Osteocyte (in vitro differentiated cells): ENCODE data around the gene RABEPK. TPM values are rescaled to one million over a fixed set of nuclear protein-coding genes. Genes with fewer than 3 reads are reported as not detected.
A peak's percentile ranks its signal among the peaks of the same experiment; 100 is the strongest.

ENCODE experiments used
- DNase-seq: peaks from one replicate; pipeline ENCODE4 v3.0.0; 2021; ENCODE audit warnings: mixed read lengths; ENCODE audit not compliant: unreplicated experiment; ENCODE audit errors: extremely low spot score
- H3K27ac Mint-ChIP-seq: one replicate; pipeline ENCODE4 v1.8.0; 2021; ENCODE audit warnings: mild to moderate bottlenecking, mixed read lengths; ENCODE audit not compliant: unreplicated experiment
- H3K27me3 Mint-ChIP-seq: one replicate; pipeline ENCODE4 v1.8.0; 2021; ENCODE audit warnings: mixed read lengths; ENCODE audit not compliant: unreplicated experiment
- H3K36me3 Mint-ChIP-seq: one replicate; pipeline ENCODE4 v1.8.0; 2021; ENCODE audit warnings: mixed read lengths; ENCODE audit not compliant: unreplicated experiment
- H3K4me1 Mint-ChIP-seq: one replicate; pipeline ENCODE4 v1.8.0; 2021; ENCODE audit warnings: mixed read lengths; ENCODE audit not compliant: unreplicated experiment
- H3K4me3 Mint-ChIP-seq: one replicate; pipeline ENCODE4 v1.8.0; 2021; ENCODE audit warnings: mild to moderate bottlenecking, moderate library complexity, mixed read lengths; ENCODE audit not compliant: unreplicated experiment
- H3K9me3 Mint-ChIP-seq: one replicate; pipeline ENCODE4 v1.8.0; 2021; ENCODE audit warnings: mixed read lengths; ENCODE audit not compliant: unreplicated experiment
- long read RNA-seq: library from polyadenylated mRNA; unstranded; transcript quantifications from one replicate; pipeline ENCODE4 v2.0.0, GENCODE V29; 2021
- total RNA-seq: library from RNA; stranded (reverse); gene quantifications from 2 replicates; pipeline ENCODE4 v1.2.1, GENCODE V29; 2021
- TF ChIP-seq, protein P1 (sequence below): fragments of 200-600 bp; sonication (generic); IDR thresholded peaks from 2 replicates; pipeline ENCODE4 v1.5.0; 2021; ENCODE audit warnings: antibody characterized with exemption, mild to moderate bottlenecking, moderate library complexity

The RABEPK gene, protein sequence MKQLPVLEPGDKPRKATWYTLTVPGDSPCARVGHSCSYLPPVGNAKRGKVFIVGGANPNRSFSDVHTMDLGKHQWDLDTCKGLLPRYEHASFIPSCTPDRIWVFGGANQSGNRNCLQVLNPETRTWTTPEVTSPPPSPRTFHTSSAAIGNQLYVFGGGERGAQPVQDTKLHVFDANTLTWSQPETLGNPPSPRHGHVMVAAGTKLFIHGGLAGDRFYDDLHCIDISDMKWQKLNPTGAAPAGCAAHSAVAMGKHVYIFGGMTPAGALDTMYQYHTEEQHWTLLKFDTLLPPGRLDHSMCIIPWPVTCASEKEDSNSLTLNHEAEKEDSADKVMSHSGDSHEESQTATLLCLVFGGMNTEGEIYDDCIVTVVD
- 20.2 and 20.7 TPM in 2 replicates for total RNA-seq
- long read RNA-seq, transcript RABEPK-204 (9 exons, 1,466 nt) = major isoform, 55 of 129 reads
- long read RNA-seq, transcript RABEPK-202 (8 exons, 1,504 nt) = minor isoform, 32 of 129 reads
- long read RNA-seq, partial matches to known transcripts = 11 of 129 reads
- long read RNA-seq, other reads (novel, unspliced or antisense) = 29 of 129 reads

DNA sequence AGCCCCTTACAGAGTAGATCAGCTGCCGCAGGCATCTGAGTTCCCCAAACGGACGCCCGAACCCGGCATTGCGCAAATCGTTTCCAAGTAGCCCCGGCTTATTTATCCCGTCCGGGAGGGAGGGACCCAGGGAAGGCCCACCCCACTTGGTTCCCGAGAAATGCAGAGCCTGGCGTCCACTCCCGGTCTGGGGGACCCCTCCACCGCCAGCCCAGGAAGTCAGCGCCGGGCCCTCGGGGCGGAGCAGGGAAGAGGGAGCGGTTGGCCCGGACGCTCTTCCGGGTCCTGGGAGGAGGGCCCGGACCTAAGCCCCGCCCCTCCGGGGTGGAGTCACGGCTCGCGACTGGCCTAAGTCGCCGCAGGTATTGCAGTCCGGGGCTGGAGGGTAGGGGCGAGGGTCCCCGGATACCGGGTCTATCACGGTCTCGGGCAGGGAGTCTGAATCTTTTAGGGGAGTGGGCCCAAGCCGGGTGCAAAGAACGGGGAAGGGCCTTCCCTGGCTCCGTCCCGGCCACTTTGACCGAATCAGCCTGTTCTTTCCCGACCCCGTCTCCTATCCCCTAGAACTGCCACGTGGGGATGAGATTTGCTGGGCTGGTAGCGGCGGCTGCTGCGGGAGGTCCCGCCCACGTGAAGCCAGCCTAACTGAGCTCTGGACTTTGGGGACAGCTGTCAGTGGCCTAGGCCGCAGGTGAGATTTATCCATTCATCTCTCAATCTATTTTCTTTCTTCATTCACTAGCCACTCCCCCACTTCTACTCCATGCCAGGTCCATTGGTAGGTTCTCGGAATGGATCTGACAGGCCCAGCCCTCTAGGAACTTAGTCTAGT lies at the start of gene RABEPK:
TSS of gene RABEPK (plus strand) at position 327 of the 832 bp plus-strand sequence. CDS start 2,472 bp downstream, outside the sequence.
- Mint-ChIP-seq H3K36me3 (peaks cover 8% of the 10 kb centered on the region), H3K27ac (peak within 1 kb of the TSS; percentile 94), H3K4me1 (peaks cover 10% of the 10 kb centered on the region), H3K4me3 (peak within 1 kb of the TSS; percentile 93), H3K9me3 (no peaks in the 10 kb centered on the region), H3K27me3 (no peaks in the 10 kb centered on the region)
- TF ChIP-seq, protein P1, sequence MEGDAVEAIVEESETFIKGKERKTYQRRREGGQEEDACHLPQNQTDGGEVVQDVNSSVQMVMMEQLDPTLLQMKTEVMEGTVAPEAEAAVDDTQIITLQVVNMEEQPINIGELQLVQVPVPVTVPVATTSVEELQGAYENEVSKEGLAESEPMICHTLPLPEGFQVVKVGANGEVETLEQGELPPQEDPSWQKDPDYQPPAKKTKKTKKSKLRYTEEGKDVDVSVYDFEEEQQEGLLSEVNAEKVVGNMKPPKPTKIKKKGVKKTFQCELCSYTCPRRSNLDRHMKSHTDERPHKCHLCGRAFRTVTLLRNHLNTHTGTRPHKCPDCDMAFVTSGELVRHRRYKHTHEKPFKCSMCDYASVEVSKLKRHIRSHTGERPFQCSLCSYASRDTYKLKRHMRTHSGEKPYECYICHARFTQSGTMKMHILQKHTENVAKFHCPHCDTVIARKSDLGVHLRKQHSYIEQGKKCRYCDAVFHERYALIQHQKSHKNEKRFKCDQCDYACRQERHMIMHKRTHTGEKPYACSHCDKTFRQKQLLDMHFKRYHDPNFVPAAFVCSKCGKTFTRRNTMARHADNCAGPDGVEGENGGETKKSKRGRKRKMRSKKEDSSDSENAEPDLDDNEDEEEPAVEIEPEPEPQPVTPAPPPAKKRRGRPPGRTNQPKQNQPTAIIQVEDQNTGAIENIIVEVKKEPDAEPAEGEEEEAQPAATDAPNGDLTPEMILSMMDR = no peak
- DNase-seq = peak; percentile 96

DNA sequence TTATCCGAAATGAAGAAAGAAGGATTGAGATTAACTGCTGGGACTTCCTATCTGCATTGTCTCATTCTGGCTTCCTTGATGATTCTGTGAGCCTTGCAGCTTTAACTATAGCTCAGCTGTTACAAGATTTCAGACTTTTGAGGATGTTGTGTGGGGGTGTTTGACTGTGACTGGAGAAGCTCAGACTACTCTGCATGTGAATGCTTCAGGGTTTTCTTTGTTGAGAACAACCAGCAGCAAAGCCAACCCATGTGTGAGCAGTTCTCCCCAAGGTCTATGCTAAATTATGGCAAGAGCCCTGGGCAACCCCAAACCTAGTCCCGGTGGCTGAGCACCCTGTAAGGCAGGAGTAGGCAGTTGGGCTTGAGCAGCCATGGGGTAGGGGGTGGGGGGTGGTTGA lies 48.6 kb upstream of the RABEPK start:
- DNase-seq = no peak
- Mint-ChIP-seq H3K27me3 (no peaks in the 10 kb centered on the region), H3K4me1 (no peaks in the 10 kb centered on the region), H3K4me3 (no peak overlapping the region), H3K9me3 (no peaks in the 10 kb centered on the region), H3K27ac (no peak overlapping the region), H3K36me3 (peaks cover 46% of the 10 kb centered on the region)
- TF ChIP-seq, protein P1 = no peak

DNA sequence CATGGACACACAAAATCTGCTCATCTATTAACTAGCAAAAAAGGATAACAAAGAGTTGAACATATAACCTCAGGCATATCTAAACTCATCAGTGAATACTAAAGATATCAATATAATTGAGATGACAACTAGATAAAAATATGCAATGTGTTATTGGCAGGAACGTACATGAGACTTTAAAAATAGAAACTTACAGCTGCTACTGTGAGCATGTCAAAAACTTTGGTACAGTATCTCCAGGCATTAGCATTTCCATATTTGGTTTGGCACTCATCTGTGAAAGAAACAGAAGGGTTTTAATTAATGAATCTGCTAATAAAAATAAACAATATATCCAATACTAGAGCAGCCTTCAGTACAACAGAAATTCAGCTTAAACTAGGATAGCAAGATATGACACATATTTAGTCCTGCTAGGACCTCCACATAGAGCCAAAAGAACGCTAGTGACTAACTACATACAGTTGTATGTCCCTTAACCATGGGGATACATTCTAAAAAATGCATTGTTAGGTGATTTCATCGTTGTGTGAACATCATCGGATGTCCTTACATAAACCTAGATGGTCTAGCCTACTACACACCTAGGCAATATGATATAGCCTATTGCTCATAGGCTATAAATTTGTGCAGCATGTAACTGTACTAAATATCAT lies 46.5 kb upstream of the RABEPK start:
- Mint-ChIP-seq H3K9me3 (no peaks in the 10 kb centered on the region), H3K36me3 (peaks cover 39% of the 10 kb centered on the region), H3K4me3 (no peak overlapping the region), H3K4me1 (no peaks in the 10 kb centered on the region), H3K27ac (no peak overlapping the region), H3K27me3 (no peaks in the 10 kb centered on the region)
- no peak for DNase-seq
- TF ChIP-seq, protein P1 = no peak

DNA sequence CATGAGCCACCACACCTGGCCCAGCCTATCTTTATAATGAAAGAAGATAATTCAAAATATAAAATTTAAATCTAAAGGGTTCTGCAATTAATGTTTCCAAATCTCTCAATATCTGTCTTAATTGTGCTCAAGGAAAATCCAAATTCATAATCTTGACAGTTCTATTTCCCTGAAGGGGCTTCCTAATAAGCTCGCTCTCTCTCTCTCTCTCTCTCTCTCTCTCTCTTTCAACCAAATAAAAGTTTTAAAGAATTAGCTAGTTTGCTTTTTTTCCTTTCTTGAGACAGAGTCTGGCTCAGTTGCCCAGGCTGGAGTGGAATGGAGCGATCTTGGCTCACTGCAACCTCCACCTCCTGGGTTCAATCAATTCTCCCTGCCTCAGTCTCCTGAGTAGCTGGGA lies 43.8 kb upstream of the RABEPK start:
- Mint-ChIP-seq H3K36me3 (peaks cover 19% of the 10 kb centered on the region), H3K9me3 (no peaks in the 10 kb centered on the region), H3K4me1 (peaks cover 13% of the 10 kb centered on the region), H3K4me3 (no peak overlapping the region), H3K27me3 (no peaks in the 10 kb centered on the region), H3K27ac (no peak overlapping the region)
- no peak for DNase-seq
- TF ChIP-seq, protein P1 = no peak
